Measurements from ENCODE around the gene BEND6.

BEND6 gene

DNA sequence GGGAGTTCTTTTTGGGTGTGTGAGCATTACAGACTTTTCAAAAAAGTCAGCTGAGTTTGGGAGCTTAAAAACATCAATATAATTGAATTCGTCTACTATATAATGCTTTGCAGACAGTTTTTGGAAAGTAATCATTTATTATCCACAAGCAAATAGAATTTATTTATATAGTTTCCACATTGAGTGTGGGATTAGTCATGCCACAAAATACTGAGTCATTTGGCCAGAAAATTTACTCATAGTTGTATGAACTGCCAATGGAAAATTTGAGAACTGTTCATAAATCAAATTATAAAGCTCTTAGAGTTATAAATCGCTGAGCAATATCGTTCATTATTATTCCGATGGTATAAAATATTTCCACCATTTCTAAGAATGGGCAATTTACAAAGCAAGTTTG is 5.0 kb downstream of the BEND6 start:
- H3K4me3 ChIP-seq (ENCODE audit: low read length): no peak overlapping the region
- TF ChIP-seq, protein P1, sequence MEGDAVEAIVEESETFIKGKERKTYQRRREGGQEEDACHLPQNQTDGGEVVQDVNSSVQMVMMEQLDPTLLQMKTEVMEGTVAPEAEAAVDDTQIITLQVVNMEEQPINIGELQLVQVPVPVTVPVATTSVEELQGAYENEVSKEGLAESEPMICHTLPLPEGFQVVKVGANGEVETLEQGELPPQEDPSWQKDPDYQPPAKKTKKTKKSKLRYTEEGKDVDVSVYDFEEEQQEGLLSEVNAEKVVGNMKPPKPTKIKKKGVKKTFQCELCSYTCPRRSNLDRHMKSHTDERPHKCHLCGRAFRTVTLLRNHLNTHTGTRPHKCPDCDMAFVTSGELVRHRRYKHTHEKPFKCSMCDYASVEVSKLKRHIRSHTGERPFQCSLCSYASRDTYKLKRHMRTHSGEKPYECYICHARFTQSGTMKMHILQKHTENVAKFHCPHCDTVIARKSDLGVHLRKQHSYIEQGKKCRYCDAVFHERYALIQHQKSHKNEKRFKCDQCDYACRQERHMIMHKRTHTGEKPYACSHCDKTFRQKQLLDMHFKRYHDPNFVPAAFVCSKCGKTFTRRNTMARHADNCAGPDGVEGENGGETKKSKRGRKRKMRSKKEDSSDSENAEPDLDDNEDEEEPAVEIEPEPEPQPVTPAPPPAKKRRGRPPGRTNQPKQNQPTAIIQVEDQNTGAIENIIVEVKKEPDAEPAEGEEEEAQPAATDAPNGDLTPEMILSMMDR (conservative IDR thresholded peaks at IDR 0.05; ENCODE audit: low read length): no peak
- peak; percentile 60 for DNase-seq (ENCODE audit: low read depth)

DNA sequence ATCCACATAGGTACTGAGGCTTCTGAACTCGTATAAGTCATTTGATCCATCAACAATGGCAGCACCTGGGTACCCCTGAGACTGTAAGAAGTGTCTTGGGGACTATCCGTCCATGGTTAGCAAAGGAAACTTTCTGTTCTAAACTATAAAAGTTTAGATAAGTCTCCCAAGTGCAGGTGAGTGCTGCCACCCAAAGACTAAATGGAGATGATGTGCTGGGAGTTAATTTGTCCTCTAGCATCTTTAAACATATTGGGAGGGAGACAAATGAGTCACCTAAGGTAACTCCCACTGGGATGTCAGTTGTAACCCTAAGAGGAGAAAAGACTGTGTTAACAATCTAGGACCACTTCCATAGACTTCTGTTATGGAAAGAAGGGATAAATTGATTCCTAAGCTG is 6.2 kb downstream of the BEND6 start:
- TF ChIP-seq, protein P1 (conservative IDR thresholded peaks at IDR 0.05; ENCODE audit: low read length): no peak
- no peak overlapping the region for H3K4me3 ChIP-seq (ENCODE audit: low read length)
- DNase-seq (ENCODE audit: low read depth): no peak

DNA sequence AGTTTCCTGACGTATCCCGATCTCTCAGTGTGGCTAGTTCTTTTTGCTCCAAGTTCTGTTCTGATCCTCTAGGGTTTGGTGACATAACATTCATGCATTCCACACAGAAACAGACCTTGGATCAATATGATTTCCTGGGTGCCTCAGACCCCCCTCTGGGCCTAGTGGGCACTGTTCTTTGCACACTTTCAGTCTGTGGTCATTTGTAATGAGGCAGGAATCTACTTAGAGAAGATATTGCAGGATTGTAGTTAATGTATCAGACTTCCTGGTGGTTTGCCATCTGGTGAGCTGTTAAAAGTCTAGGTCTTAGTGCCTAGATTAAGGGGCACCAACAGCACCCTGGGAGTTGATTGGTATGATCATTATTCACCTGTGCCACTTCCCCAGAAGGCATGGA is 7.5 kb downstream of the BEND6 start:
- TF ChIP-seq, protein P1 (conservative IDR thresholded peaks at IDR 0.05; ENCODE audit: low read length): no peak
- H3K4me3 ChIP-seq (ENCODE audit: low read length): no peak overlapping the region
- peak; percentile 54 for DNase-seq (ENCODE audit: low read depth)

DNA sequence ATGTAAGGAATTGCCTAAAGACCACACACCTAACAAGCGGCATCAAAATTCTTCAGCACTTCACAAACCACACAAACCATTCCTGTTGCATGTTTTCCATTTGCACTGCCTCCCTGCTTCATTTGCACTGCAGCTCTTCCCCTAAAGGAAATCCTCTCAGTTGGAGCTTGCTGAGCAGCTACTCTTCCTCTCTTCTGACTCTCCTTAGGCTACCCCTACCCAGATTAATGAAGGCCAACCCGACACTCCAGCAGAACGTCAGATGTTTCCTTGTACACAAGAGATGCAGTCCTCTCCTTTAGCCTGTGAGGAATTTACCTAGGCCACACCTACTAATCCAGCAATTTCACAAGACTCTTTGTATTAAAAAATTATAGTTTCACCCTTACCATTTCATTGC is 8.1 kb downstream of the BEND6 start:
- DNase-seq (ENCODE audit: low read depth): no peak
- TF ChIP-seq, protein P1 (conservative IDR thresholded peaks at IDR 0.05; ENCODE audit: low read length): no peak

DNA sequence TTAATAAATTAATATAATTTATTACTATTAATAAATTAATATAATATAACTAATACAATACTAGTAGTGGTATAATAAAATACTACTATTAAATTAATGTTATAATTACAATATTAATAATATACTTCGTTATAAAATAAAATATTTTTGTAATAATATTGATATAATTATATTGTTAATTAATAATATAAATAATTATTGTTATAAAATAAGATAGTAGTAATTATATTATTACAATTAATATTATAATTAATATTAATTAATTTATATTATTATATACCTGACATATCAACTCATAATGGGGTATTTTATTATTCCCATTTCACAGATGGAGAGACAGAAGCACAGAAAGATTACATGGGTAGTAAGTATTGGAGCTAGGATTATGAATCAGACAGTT is 8.9 kb downstream of the BEND6 start:
- DNase-seq (ENCODE audit: low read depth): no peak
- no peak overlapping the region for H3K4me3 ChIP-seq (ENCODE audit: low read length)
- TF ChIP-seq, protein P1 (conservative IDR thresholded peaks at IDR 0.05; ENCODE audit: low read length): no peak

More for the DNA sequence above, 8.1 kb downstream of the BEND6 start:
- no peak overlapping the region for H3K4me3 ChIP-seq (ENCODE audit: low read length)

DNA sequence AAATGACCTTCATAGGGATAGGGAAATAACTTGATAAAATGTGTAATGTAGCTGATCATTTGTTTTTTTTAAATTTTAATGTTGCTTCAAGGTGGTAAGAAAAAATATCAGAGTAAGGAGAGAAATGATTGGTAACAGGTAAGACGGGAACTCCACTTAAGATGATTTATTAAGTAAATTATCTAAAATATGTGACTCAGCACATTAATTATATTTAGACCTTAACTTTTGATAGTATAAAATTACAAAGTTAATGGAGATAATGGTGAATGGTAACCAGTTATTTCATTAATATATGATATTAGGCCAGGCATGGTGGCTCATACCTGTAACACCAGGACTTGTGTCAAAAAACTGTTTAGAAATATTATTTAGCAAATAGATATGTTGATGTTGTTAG is 10.2 kb downstream of the BEND6 start:
- TF ChIP-seq, protein P1 (conservative IDR thresholded peaks at IDR 0.05; ENCODE audit: low read length): no peak
- H3K4me3 ChIP-seq (ENCODE audit: low read length): no peak overlapping the region
- DNase-seq (ENCODE audit: low read depth): no peak

DNA sequence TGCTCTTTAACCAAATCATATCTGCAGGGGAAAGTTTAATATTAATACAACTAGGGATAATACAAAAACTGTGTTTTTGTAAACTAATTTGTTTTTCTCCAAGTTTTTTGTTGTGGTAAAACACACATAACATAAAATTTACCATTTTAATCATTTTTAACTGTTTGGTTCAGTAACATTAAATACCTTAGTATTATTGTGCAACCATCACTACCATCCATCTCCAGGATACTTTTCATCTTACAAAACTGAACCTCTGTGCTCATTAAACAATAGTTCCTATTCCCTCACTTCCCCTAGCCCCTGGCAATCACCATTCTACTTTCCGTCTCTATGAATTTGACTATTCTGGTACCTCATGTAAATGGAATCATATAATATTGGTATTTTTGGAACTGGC is 15.9 kb downstream of the BEND6 start:
- TF ChIP-seq, protein P1 (conservative IDR thresholded peaks at IDR 0.05; ENCODE audit: low read length): no peak
- H3K4me3 ChIP-seq (ENCODE audit: low read length): no peak overlapping the region

More for the DNA sequence above, 15.9 kb downstream of the BEND6 start:
- DNase-seq (ENCODE audit: low read depth): no peak
